ENCODE results near the gene CUBN. TPM values are rescaled to one million over a fixed set of nuclear protein-coding genes. Genes with fewer than 3 reads are reported as not detected.

The CUBN gene
- total RNA-seq, 1 experiment from 2014 or later: 1.3 TPM

- Histone ChIP-seq H3K27ac (ENCODE audit: low read length) (no peak overlapping the region; the same call in 1 of the 2 replicates), H3K27me3 (ENCODE audit: control insufficient read depth, insufficient read depth, low read length) (no peaks in the 10 kb centered on the region), H3K4me1 (ENCODE audit: control insufficient read depth, insufficient read depth, low read length) (no peaks in the 10 kb centered on the region), H3K9me3 (ENCODE audit: control insufficient read depth, insufficient read depth, low read depth, low read length) (no peaks in the 10 kb centered on the region; the same call in 1 of the 2 replicates), H3K4me3 (ENCODE audit: low read depth in 2 of 2, low read length in 2 of 2) (no peak overlapping the region), H3K36me3 (ENCODE audit: control insufficient read depth, insufficient read depth, low read length) (no peaks in the 10 kb centered on the region)
- no peak for TF ChIP-seq SIN3A (IDR thresholded peaks at IDR 0.05; ENCODE audit: borderline replicate concordance, insufficient read depth, low read depth, low read length)
- TF ChIP-seq CTCF (IDR thresholded peaks at IDR 0.05): no peak
- no peak for TF ChIP-seq TCF7L2 (IDR thresholded peaks at IDR 0.05; ENCODE audit: low read depth, low read length)
- no peak for TF ChIP-seq REST (IDR thresholded peaks at IDR 0.05; ENCODE audit: insufficient read depth in 1 of 2, low read depth in 2 of 2, low read length in 1 of 2)
- no peak for TF ChIP-seq POLR2AphosphoS5 (IDR thresholded peaks at IDR 0.05; ENCODE audit: low read depth, low read length)
- CTCF ChIA-PET: no interaction called here
- intact Hi-C loops (cut with micrococcal nuclease; ENCODE audit: unreplicated experiment) (no loop called here), in situ Hi-C loops (cut with HindIII; ENCODE audit: low pct_unique_long_range_greater_than_20kb, low sequenced_read_pairs) (no loop called here)
- POLR2A ChIA-PET: no interaction called here
- ATAC-seq (no peak), DNase-seq (ENCODE audit: low read depth, low spot score) (no peak)
- BruUV-seq (replicated peaks): no TSS peak
Observed at GRCh38 chr10:17144757-17145156, 15.1 kb upstream of the CUBN start.

GRCh38 chr10:17144032-17144431 is 14.4 kb upstream of the CUBN start:
- CTCF ChIA-PET: no interaction called here
- DNase-seq (ENCODE audit: low read depth, low spot score) (no peak), ATAC-seq (no peak)
- Histone ChIP-seq H3K9me3 (ENCODE audit: control insufficient read depth, insufficient read depth, low read depth, low read length) (no peaks in the 10 kb centered on the region; the same call in 1 of the 2 replicates), H3K36me3 (ENCODE audit: control insufficient read depth, insufficient read depth, low read length) (no peaks in the 10 kb centered on the region), H3K4me3 (ENCODE audit: low read depth in 2 of 2, low read length in 2 of 2) (no peak overlapping the region), H3K27me3 (ENCODE audit: control insufficient read depth, insufficient read depth, low read length) (no peaks in the 10 kb centered on the region), H3K27ac (ENCODE audit: low read length) (peak overlapping the region; percentile 9; the same call in 1 of the 2 replicates), H3K4me1 (ENCODE audit: control insufficient read depth, insufficient read depth, low read length) (no peaks in the 10 kb centered on the region)
- no TSS peak for BruUV-seq (replicated peaks)
- TF ChIP-seq CTCF (IDR thresholded peaks at IDR 0.05) (no peak), POLR2AphosphoS5 (IDR thresholded peaks at IDR 0.05; ENCODE audit: low read depth, low read length) (no peak), SIN3A (IDR thresholded peaks at IDR 0.05; ENCODE audit: borderline replicate concordance, insufficient read depth, low read depth, low read length) (no peak), REST (IDR thresholded peaks at IDR 0.05; ENCODE audit: insufficient read depth in 1 of 2, low read depth in 2 of 2, low read length in 1 of 2) (no peak), TCF7L2 (IDR thresholded peaks at IDR 0.05; ENCODE audit: low read depth, low read length) (no peak)
- intact Hi-C loops (cut with micrococcal nuclease; ENCODE audit: unreplicated experiment) (no loop called here), in situ Hi-C loops (cut with HindIII; ENCODE audit: low pct_unique_long_range_greater_than_20kb, low sequenced_read_pairs) (no loop called here)
- POLR2A ChIA-PET: no interaction called here

Measured in Panc1 (cell line).